K562 (cell line): ENCODE measurements around the gene FAM177B. TPM values are rescaled to one million over a fixed set of nuclear protein-coding genes. Genes with fewer than 3 reads are reported as not detected.

ENCODE experiments used
- CBX5 ChIP-seq: IDR thresholded peaks from 2 replicates; pipeline ENCODE4 v1.6.1; 2014; ENCODE audit warnings: low read depth, borderline replicate concordance
- GATAD2B ChIP-seq: fragments of 450-650 bp; IDR thresholded peaks from 2 replicates; pipeline ENCODE4 v1.6.1; 2017; ENCODE audit warnings: mild to moderate bottlenecking, borderline replicate concordance
- HDAC8 ChIP-seq: fragments of 450-650 bp; IDR thresholded peaks from 2 replicates; pipeline ENCODE4 v1.6.1; 2016; ENCODE audit warnings: mild to moderate bottlenecking, missing genetic modification characterization, moderate library complexity, missing compliant biosample characterization
- HEY1 ChIP-seq: fragments of 250-450 bp; sonication (Bioruptor Pico); IDR thresholded peaks from 2 replicates; pipeline ENCODE4 v1.5.0; 2020; ENCODE audit warnings: mild to moderate bottlenecking, moderate library complexity, borderline replicate concordance
- IRF2 ChIP-seq: sonication (generic); formaldehyde crosslinking; IDR thresholded peaks from 2 replicates; pipeline ENCODE4 v1.8.1; 2022; ENCODE audit warnings: mild to moderate bottlenecking, missing genetic modification reagents
- KDM4B ChIP-seq, 2 experiments: fragments of 450-650 bp in 1 of 2; sonication (generic) in 1 of 2; IDR thresholded peaks; 2 replicates each; pipeline ENCODE4 v1.6.1; 2016 to 2017; ENCODE audit warnings: borderline replicate concordance in 2 of 2, antibody characterized with exemption in 1 of 2, low read depth in 1 of 2, mild to moderate bottlenecking in 1 of 2
- MGA ChIP-seq: fragments of 450-650 bp; IDR thresholded peaks from 2 replicates; pipeline ENCODE4 v1.6.1; 2016; ENCODE audit warnings: mild to moderate bottlenecking, moderate library complexity
- NCOA6 ChIP-seq: fragments of 450-650 bp; IDR thresholded peaks from 2 replicates; pipeline ENCODE4 v1.6.1; 2017; ENCODE audit warnings: mild to moderate bottlenecking
- NR2F6 ChIP-seq: fragments of 450-650 bp; formaldehyde crosslinking; IDR thresholded peaks from 2 replicates; pipeline ENCODE4 v1.4.0; 2020; ENCODE audit warnings: mild to moderate bottlenecking
- PHF20 ChIP-seq: fragments of 450-650 bp; IDR thresholded peaks from 2 replicates; pipeline ENCODE4 v1.6.1; 2018; ENCODE audit not compliant: partially characterized antibody
- SETDB1 ChIP-seq: IDR thresholded peaks from one replicate; pipeline ENCODE4 v1.6.1; 2012; ENCODE audit warnings: low read length, control low read depth, inconsistent platforms
- ZFP36 ChIP-seq: fragments of 150-350 bp; IDR thresholded peaks from 2 replicates; pipeline ENCODE4 v1.6.1; 2018; ENCODE audit warnings: low read length, low read depth; ENCODE audit not compliant: partially characterized antibody
- ZNF217 ChIP-seq: sonication (generic); formaldehyde crosslinking; IDR thresholded peaks from 2 replicates; pipeline ENCODE4 v1.8.0; 2022; ENCODE audit warnings: mild to moderate bottlenecking, missing genetic modification reagents
- ZNF224 ChIP-seq: sonication (generic); formaldehyde crosslinking; IDR thresholded peaks from 2 replicates; pipeline ENCODE4 v1.8.0; 2022; ENCODE audit warnings: mild to moderate bottlenecking, missing genetic modification reagents
- ZNF408 ChIP-seq: fragments of 250-450 bp; sonication (Bioruptor Pico); IDR thresholded peaks from 2 replicates; pipeline ENCODE4 v1.4.0; 2020; ENCODE audit warnings: low read depth, mild to moderate bottlenecking, moderate library complexity
- ZNF57 ChIP-seq: fragments of 450-650 bp; formaldehyde crosslinking; IDR thresholded peaks from 2 replicates; pipeline ENCODE4 v1.4.0; 2020; ENCODE audit warnings: mild to moderate bottlenecking, moderate library complexity
- ZNF830 ChIP-seq: fragments of 250-450 bp; sonication (Bioruptor Pico); IDR thresholded peaks from 2 replicates; pipeline ENCODE4 v1.5.0; 2021; ENCODE audit warnings: mild to moderate bottlenecking
- polyA plus RNA-seq, 8 experiments: library from polyadenylated mRNA; depleted of rRNA in 4 of 8; stranded (reverse) in 5 of 8; unstranded in 3 of 8; fragments of >200 nt; fragmentation: Nextera tagmentation in 2 of 8; fragmentation: Illumina TruSeq in 1 of 8; extraction: Ambion mirVana in 2 of 8; extraction: Trizol in 1 of 8; gene quantifications; 2 replicates each; pipeline versions ENCODE4 v1.2.1 to v1.2.3, GENCODE V29; 2011 to 2014; ENCODE audit warnings: inconsistent platforms in 1 of 8, missing spikeins in 1 of 8
- total RNA-seq, 7 experiments: library from RNA; depleted of rRNA in 6 of 7; stranded (reverse); fragments of >200 nt in 6 of 7; fragmentation: Illumina TruSeq in 2 of 7; extraction: Trizol in 2 of 7; gene quantifications; 2 replicates each; pipeline versions ENCODE4 v1.2.1 to v1.2.3, GENCODE V29; 2011 to 2021; ENCODE audit warnings: low replicate concordance in 1 of 7

The FAM177B gene
- total and polyA plus RNA-seq, 9 of the 15 experiments (the other 6 are each of a cell fraction or from before 2014, with no cell fraction given) = not detected

DNA sequence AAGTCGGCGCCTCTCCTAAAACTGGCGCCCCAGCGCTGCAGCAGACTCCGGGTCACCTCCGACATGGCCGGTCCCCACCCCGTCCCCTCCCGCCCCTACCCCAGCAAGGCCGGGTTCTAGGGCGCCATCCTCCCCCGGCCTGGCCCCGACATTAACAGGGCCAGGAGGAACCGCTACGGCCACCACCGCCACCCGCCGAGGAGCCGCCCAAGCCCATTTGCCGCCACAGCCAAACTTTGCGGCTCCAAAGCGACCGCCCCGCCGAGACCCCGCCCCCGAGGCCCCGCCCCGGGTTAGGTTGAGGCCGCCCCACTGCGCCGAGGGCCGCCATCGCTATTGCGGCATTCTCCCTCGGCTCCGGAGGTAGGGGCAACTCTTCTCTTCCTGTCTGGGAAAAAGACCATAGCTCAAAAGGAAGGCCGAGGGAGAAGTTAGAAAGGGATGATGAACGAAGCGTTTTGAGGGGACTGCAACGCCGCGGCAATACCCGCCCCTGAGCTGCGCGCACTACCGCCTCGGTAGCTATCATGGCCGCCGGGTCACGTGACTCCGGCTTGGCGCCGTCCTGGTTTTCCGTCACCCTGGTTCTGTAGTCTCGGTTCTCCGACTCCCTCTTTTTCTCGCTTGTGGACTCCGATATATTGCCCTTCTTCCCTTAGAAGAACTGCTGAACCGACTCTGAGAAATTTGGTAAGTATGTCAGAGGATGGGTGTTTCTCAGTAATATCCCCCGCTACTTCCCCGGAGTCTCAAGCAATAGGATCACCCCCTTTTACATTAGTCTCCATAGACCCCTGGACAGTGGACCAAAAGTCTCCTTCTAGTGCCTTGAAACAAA, 24.5 kb upstream of the FAM177B start, which contains the start of the genes AIDA and BROX (continued):
- TF ChIP-seq MGA (no peak; the same call in none of the 2 replicates), GATAD2B (no peak), ZNF408 (no peak), ZFP36 (peak; percentile 25), PHF20 (peak; percentile 90), HEY1 (CRISPR knock-in tag) (no peak; the same call in 1 of the 2 replicates), KDM4B (IDR thresholded peaks at IDR 0.05; ENCODE audit: borderline replicate concordance in 2 of 2, low read depth in 1 of 2) (no peak), HDAC8 (tag) (peak; percentile 56), NR2F6 (CRISPR knock-in tag) (no peak), IRF2 (CRISPR knock-in tag) (no peak), SETDB1 (no peak), CBX5 (no peak), ZNF217 (CRISPR knock-in tag) (no peak), ZNF830 (peak; percentile 84; the same call in 1 of the 2 replicates), NCOA6 (no peak), ZNF224 (CRISPR knock-in tag) (no peak), ZNF57 (CRISPR knock-in tag) (no peak)
